ENCODE measurements around the gene RNF113B. TPM values are rescaled to one million over a fixed set of nuclear protein-coding genes. Genes with fewer than 3 reads are reported as not detected.

Gene RNF113B
- polyA plus RNA-seq, 6 donors from 2014 or later = not detected

DNA sequence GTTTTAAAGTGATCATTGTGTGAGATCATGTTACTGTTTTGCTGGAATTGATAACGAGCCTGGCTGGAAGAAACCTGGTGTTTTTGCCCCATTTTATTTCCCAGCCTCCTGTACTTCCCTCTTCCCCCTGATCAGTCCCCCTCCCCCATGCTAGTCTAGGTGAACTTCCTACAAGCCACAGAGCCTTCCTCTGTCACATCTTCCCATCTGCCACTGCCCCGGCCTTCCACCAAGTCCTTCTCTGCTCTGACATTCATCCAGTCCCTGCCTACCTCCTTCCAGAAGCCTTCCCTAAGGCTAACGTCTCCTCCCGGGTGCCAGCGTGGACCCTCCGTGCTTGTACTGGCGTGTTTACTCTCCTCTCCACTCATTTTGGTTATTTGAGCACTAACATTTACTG is 19.9 kb downstream of the RNF113B start:
- no peaks in the 10 kb centered on the region for H3K4me1 Mint-ChIP-seq
- DNase-seq (no peak), ATAC-seq (ENCODE audit: low read depth in 2 of 2) (no peak)
- peaks cover 0 to 4% (median 0%) of the 10 kb centered on the region in 7 donors for H3K9me3 Mint-ChIP-seq
- peaks cover 19 to 34% (median 33%) of the 10 kb centered on the region in 3 donors for H3K27me3 Mint-ChIP-seq
- no peaks in the 10 kb centered on the region for H3K36me3 Mint-ChIP-seq
- no peak overlapping the region for H3K27ac Mint-ChIP-seq
- no peak overlapping the region for H3K4me3 Mint-ChIP-seq

- Mint-ChIP-seq H3K4me3 (no peak overlapping the region), H3K27me3 (peaks cover 18 to 43% (median 41%) of the 10 kb centered on the region in 3 donors), H3K27ac (no peak overlapping the region), H3K9me3 (peaks cover 0 to 3% (median 0%) of the 10 kb centered on the region in 7 donors), H3K4me1 (no peaks in the 10 kb centered on the region), H3K36me3 (no peaks in the 10 kb centered on the region)
- DNase-seq (no peak), ATAC-seq (ENCODE audit: low read depth in 2 of 2) (no peak)
Observed at GRCh38 chr13:98156259-98156658, 20.8 kb downstream of the RNF113B start.

GRCh38 chr13:98155475-98156109 is 21.5 kb downstream of the RNF113B start:
- Mint-ChIP-seq H3K36me3 (no peaks in the 10 kb centered on the region), H3K27ac (no peak overlapping the region), H3K9me3 (peaks cover 0 to 3% (median 0%) of the 10 kb centered on the region in 7 donors), H3K27me3 (peaks cover 22 to 48% (median 45%) of the 10 kb centered on the region in 3 donors), H3K4me1 (no peaks in the 10 kb centered on the region), H3K4me3 (no peak overlapping the region)
- ATAC-seq (ENCODE audit: low read depth in 2 of 2) (no peak), DNase-seq (no peak)

- no peaks in the 10 kb centered on the region for H3K36me3 Mint-ChIP-seq
- no peak for ATAC-seq (ENCODE audit: low read depth in 2 of 2)
- H3K27me3 Mint-ChIP-seq = peaks cover 42 to 55% (median 51%) of the 10 kb centered on the region in 3 donors
- DNase-seq = no peak
- H3K4me3 Mint-ChIP-seq = no peak overlapping the region
- H3K27ac Mint-ChIP-seq = no peak overlapping the region
- H3K9me3 Mint-ChIP-seq = peaks cover 0 to 3% (median 0%) of the 10 kb centered on the region in 7 donors
- H3K4me1 Mint-ChIP-seq = no peaks in the 10 kb centered on the region
Observed at GRCh38 chr13:98150832-98151479, 26.1 kb downstream of the RNF113B start.

DNA sequence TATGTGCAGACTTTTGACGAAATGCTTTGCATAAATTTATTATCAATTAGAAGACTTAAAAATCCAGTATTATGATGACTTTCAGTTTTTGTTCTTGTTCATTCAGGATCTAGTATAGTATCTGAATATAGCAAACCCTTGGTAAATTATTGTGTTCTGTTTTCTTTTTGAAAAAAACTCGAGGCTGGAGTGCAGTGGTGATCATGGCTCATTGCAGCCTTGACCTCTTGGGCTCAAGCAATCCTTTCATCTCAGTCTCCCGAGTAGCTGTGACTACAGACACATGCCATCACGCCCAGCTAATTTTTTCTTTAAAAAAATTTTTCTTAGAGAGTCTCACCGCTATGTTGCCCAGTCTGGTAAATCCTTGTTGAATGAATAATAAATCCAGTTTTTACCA is 29.5 kb downstream of the RNF113B start:
- peaks cover 2 to 6% (median 5%) of the 10 kb centered on the region in 3 donors for H3K4me1 Mint-ChIP-seq
- no peak overlapping the region for H3K27ac Mint-ChIP-seq
- H3K9me3 Mint-ChIP-seq = peaks cover 0 to 3% (median 0%) of the 10 kb centered on the region in 7 donors
- no peaks in the 10 kb centered on the region for H3K36me3 Mint-ChIP-seq
- DNase-seq (no peak), ATAC-seq (ENCODE audit: low read depth in 2 of 2) (no peak)
- peaks cover 50 to 64% (median 54%) of the 10 kb centered on the region in 3 donors for H3K27me3 Mint-ChIP-seq
- H3K4me3 Mint-ChIP-seq = no peak overlapping the region

- peaks cover 0 to 2% (median 0%) of the 10 kb centered on the region in 7 donors for H3K9me3 Mint-ChIP-seq
Observed at GRCh38 chr13:98144801-98145350, 32.2 kb downstream of the RNF113B start.

GRCh38 chr13:98144027-98144741 is 32.9 kb downstream of the RNF113B start:
- Mint-ChIP-seq H3K27ac (no peak overlapping the region), H3K4me3 (peak overlapping the region; percentile 54 to 88 (median 74)), H3K4me1 (peaks cover 10 to 13% (median 10%) of the 10 kb centered on the region in 3 donors), H3K9me3 (peaks cover 0 to 2% (median 0%) of the 10 kb centered on the region in 7 donors), H3K27me3 (peaks cover 58 to 79% (median 59%) of the 10 kb centered on the region in 3 donors), H3K36me3 (no peaks in the 10 kb centered on the region)
- ATAC-seq (ENCODE audit: low read depth in 2 of 2) = no peak
- DNase-seq = no peak

More at GRCh38 chr13:98144801-98145350, 32.2 kb downstream of the RNF113B start:
- Mint-ChIP-seq H3K27ac (no peak overlapping the region), H3K4me3 (peak overlapping the region; percentile 15 to 88 (median 72)), H3K27me3 (peaks cover 54 to 74% (median 59%) of the 10 kb centered on the region in 3 donors), H3K4me1 (peaks cover 10 to 13% (median 10%) of the 10 kb centered on the region in 3 donors), H3K36me3 (no peaks in the 10 kb centered on the region)
- ATAC-seq (ENCODE audit: low read depth in 2 of 2) (no peak), DNase-seq (no peak)

- Mint-ChIP-seq H3K4me3 (peak overlapping the region in 5 of 8 donors; percentile 54 to 80 (median 74)), H3K4me1 (peaks cover 10 to 13% (median 10%) of the 10 kb centered on the region in 3 donors), H3K36me3 (no peaks in the 10 kb centered on the region), H3K27ac (no peak overlapping the region), H3K27me3 (peaks cover 58 to 75% (median 59%) of the 10 kb centered on the region in 3 donors), H3K9me3 (peaks cover 0 to 2% (median 0%) of the 10 kb centered on the region in 7 donors)
- DNase-seq (no peak), ATAC-seq (ENCODE audit: low read depth in 2 of 2) (peak in 1 of 2 donors; percentile 27)
Observed at GRCh38 chr13:98143601-98144026, 33.5 kb downstream of the RNF113B start.

- no peak overlapping the region for H3K4me3 Mint-ChIP-seq
- peaks cover 10 to 13% (median 10%) of the 10 kb centered on the region in 3 donors for H3K4me1 Mint-ChIP-seq
- H3K27me3 Mint-ChIP-seq = peaks cover 58 to 75% (median 59%) of the 10 kb centered on the region in 3 donors
- H3K9me3 Mint-ChIP-seq = peaks cover 0 to 2% (median 0%) of the 10 kb centered on the region in 7 donors
- no peaks in the 10 kb centered on the region for H3K36me3 Mint-ChIP-seq
- no peak for DNase-seq
- ATAC-seq (ENCODE audit: low read depth in 2 of 2) = no peak
- no peak overlapping the region for H3K27ac Mint-ChIP-seq
Observed at GRCh38 chr13:98143157-98143553, 33.9 kb downstream of the RNF113B start.

DNA sequence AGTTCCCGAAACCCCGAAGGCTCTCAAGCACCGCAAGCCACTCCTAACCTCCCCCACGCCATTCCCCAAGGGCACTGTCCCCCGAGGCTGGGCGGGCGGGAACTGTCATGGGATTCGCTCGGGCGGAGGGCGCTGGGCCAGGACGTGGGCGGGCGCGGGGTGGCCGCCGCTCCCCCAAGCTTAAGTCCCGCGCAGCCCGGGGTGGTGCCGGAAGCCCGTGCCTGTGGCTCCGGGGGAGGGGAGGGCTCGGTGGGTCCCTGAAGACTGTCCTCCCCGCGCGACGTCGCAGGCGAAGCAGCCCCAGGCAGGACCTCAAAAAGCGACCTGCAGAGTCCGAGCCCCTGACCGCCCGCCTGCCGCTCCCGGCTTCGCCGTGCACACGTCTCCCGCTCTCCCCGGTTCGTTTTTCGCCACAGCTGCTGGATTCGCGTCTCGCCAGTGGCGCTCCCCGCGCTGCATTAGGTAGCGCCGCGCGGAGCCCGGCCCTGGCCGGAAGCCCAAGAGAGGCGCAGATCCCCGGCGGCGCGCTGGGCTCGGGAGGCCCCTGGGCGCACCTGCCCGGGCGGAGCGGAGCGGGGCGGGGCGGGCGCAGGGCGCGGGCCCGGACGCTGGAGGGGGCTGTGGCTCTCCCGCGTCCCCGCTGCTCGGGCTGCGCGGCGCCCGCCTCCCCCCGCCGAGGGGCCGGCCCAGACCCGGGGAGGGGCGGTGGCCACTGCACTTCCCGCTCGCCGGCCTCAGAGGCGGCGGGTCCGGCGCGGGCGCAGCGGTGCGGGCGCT is 34.5 kb downstream of the RNF113B start, which contains the start of gene FARP1:
FARP1 (plus strand) TSS at position 715 of the 777 bp plus-strand sequence. CDS start 70,149 bp downstream, outside the sequence.
- peaks cover 0 to 2% (median 0%) of the 10 kb centered on the region in 7 donors for H3K9me3 Mint-ChIP-seq
- no peak within 1 kb of the TSS for H3K27ac Mint-ChIP-seq
- ATAC-seq (ENCODE audit: low read depth in 2 of 2) = peak; percentile 68 to 72
- H3K4me1 Mint-ChIP-seq = peaks cover 10 to 13% (median 10%) of the 10 kb centered on the region in 3 donors
- peak; percentile 12 for DNase-seq
- H3K27me3 Mint-ChIP-seq = peaks cover 59 to 73% (median 63%) of the 10 kb centered on the region in 3 donors
- H3K36me3 Mint-ChIP-seq = no peaks in the 10 kb centered on the region
- H3K4me3 Mint-ChIP-seq = peak within 1 kb of the TSS; percentile 60 to 85 (median 74)

DNA sequence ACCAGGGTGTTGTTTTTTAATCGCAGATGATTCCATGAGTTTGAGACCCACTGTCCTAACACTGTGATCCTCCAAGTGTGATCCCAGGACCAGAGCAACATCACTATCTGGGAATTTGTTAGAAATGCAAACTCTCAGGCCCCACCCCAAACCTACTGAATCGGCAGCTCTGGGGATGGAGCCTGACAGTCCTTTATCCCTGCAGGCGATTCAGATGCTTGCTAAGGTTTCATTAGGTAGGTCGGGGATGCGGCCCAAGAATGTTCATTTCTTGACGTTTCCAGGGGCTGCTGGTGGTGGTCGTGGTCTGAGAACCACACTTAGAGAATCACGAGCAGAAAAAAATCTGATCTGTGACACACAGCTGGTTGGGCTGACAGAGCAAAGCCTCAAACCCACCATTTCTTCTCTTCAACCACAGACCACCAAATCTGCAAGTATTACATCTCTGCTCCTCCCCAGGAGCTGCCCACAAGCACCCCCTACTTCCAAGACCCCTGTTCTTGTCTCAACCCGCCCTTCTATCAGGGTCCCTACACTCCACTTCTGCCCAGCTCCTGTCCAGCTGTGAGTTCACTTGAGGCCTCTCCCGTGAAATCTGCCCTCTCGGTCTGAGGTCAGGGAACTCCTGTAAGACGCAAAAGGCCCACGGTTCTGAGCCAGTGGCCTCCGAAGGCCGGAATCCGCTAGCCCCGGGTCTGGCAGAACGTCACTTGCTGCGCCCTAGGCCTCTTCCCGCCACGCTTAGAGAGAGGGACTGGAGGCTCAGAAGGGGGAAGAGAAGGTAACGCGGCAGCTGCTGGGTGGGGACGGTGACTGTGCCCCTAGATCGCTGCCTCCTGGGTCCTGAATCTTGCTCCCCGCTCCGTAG is 35.3 kb downstream of the RNF113B start:
- Mint-ChIP-seq H3K9me3 (peaks cover 0 to 2% (median 0%) of the 10 kb centered on the region in 7 donors), H3K27ac (no peak overlapping the region), H3K27me3 (peaks cover 52 to 75% (median 67%) of the 10 kb centered on the region in 3 donors), H3K4me3 (peak overlapping the region in 7 of 8 donors; percentile 60 to 85 (median 68)), H3K36me3 (no peaks in the 10 kb centered on the region), H3K4me1 (peaks cover 10 to 13% (median 10%) of the 10 kb centered on the region in 3 donors)
- ATAC-seq (ENCODE audit: low read depth in 2 of 2) = peak in 1 of 2 donors; percentile 5
- DNase-seq = no peak
